Activated CD8-positive, alpha-beta memory T cell treated with anti-CD3 and anti-CD28 coated beads for 48 hours (primary cell): Measurements from ENCODE around the gene RNF151.
"Not testable (repeated sequence)": the region's sequence is repeated elsewhere in the genome, so short reads cannot be mapped to it uniquely, and the experiment has no call there.

Experiments
- DNase-seq, 3 experiments: peaks; one replicate each; pipeline ENCODE4 v3.0.0-alpha.2; 2020; ENCODE audit warnings: low read depth in 2 of 3, low spot score in 2 of 3

Gene RNF151

DNA sequence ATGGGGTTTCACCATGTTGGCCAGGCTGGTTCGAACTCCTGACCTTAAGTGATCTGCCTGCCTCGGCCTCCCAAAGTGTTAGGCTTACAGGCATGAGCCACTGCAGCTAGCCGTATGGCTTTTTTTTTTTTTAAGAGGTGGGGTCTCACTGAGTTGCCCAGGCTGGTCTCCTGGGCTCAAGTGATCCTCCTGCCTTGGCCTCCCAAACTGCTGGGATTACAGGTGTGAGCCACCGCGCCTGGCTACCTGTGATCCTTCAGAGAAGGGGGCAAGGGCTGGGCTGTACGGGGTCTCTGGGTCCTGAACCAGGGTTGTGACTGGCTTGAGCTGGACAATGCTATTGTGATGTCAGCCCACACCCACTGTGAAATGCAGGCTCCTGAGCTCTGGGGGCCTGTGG, at the start of gene RNF151:
TSS of gene RNF151 (plus strand) at position 397 of the 400 bp plus-strand sequence. CDS start 26 bp downstream, outside the sequence.
- DNase-seq: no peak

DNA sequence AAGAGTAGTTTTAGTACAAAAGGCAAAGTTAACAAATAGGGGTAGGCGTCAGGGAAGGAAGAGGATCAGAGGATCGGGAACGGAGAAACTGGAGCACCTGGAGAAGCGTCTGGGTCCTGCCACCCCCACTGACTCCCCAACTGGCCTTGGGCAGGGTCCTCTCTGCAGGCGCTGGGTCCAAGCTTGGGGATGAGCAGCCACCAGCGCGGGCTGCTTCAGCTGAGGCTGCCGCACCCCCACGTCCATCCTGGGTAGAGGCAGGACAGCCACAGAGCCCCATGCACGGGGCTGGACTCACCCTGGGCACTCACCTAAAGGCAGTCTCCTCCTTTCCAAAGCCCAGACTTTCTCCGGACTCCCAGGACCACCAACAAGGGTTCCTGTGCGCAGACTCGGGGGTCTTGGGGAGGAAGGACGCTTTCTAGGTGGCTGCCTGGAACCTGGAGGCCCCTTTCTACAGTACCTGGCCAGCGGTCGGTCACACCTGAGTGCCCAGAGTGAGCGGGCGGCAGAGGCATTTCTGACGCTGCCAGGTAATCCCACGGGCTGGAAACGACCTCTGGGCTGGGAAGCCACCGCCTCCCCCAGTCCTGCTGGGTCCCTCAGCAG, 49.5 kb upstream of the RNF151 start:
- no peak for DNase-seq

- DNase-seq: no peak
Measured at GRCh38 chr16:1917665-1918350, 48.8 kb upstream of the RNF151 start.

DNA sequence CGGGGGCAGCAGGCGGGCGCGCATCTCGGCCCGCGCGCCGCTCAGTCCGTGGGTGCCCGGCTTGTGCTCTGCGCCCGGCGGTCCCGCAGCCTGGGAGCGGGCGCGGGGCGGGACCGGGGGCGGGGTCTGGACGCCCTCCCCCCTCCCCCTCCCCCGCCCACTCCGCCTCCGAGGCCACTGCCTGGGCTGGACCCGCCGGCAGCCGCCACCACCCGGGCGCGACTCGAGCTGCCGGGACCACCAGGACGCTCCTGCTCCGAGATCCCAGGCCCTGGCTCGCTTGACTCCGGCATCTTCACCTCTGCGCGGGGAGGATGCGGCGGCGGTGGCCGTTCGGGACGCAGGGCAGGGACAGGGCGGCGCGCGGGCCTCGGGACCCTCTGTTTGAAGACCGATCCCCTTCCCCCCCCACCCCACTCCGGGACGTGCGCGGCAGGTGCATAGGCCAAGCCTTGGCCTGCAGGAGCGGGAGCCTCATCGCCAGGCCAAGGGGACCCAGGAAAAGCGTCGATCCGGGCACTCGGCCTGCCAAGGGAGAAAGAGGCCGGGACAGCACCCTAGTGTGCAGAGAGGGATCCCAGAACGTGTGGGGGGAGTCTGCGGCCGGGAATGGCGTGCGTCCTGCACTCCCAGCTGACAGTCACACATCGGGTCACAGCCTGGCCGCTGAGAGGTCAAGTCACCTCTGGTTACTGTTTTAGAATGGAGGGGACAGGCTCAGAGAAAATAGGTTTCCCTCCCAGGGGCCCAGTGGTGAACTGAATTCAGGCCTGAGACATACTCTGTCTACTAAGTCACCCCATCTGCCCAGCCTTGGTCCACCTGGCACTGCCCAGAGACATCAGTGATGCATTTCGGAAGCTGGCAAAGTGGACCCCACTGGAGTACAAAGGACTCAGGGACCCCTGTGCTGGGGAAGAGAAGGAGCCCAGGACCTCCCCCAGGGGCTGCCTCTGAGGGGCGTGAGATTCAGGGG, 48.0 kb upstream of the RNF151 start, which contains the start of gene HS3ST6:
TSS of gene HS3ST6 (minus strand) at position 65 of the 976 bp plus-strand sequence. CDS start 92 bp downstream, outside the sequence.
- DNase-seq: no peak

- DNase-seq: no peak
Measured at GRCh38 chr16:1919327-1919998, 47.2 kb upstream of the RNF151 start.

DNA sequence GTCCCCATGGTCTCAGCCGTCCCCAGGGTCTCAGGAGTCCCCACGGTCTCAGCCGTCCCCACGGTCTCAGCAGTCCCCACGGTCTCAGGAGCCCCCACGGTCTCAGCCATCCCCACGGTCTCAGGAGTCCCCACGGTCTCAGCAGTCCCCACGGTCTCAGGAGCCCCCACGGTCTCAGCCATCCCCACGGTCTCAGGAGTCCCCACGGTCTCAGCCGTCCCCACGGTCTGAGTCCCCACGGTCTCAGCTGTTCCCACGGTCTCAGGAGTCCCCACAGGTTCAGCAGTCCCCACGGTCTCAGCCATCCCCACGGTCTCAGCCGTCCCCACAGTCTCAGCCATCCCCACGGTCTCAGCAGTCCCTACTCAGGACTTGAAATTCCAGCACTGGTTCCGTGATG, 46.5 kb upstream of the RNF151 start:
- DNase-seq: not testable (repeated sequence)

- DNase-seq: no peak
Measured at GRCh38 chr16:1920727-1921171, 45.9 kb upstream of the RNF151 start.

GRCh38 chr16:1922357-1922756, 44.3 kb upstream of the RNF151 start:
- DNase-seq: no peak

GRCh38 chr16:1923299-1924034, 43.2 kb upstream of the RNF151 start:
- DNase-seq: no peak

- no peak for DNase-seq
Measured at GRCh38 chr16:1924095-1924494, 42.6 kb upstream of the RNF151 start.

DNA sequence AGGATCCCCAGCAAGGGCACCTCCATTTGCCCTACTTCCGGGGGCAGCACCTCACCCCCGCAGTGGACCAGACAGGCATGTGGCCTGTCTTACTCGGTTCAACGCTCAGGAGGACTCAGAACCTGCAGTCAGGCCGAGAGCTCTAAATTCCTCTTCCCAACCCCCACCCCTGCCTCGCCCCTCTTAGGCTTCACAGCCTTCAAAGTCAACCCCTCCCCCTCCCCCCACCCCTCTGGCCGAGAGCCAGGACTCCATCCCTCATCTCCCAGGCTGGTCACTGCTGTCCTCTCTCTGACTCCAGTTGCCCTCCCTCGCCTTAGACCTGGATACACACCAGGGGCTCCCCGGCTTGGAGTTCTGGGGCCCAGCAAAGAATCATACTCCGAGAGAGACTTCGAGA, 40.4 kb upstream of the RNF151 start:
- DNase-seq: no peak

DNA sequence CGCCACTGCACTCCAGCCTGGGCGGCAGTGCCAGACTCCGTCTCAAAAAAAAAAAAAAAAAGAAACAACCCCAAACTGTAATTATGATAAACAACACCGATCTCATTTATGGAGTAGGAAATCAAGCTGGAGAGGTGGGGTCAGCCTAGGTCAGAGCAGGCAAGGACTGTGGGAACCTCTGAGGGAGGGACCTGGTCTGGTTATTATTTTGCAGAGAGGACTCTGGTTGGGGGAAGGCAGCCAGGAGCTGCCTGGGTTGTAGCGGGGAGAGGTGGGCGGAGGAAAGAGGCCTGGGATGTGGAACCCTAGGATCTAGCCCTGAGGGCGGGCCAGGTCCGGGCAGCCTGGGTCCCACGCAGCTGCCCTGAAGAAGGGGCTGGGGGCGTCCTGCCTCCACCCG, 37.6 kb upstream of the RNF151 start:
- DNase-seq: no peak

- peak; percentile 82 to 100 (median 94) for DNase-seq
Measured at GRCh38 chr16:1929578-1930337, 36.9 kb upstream of the RNF151 start.

DNA sequence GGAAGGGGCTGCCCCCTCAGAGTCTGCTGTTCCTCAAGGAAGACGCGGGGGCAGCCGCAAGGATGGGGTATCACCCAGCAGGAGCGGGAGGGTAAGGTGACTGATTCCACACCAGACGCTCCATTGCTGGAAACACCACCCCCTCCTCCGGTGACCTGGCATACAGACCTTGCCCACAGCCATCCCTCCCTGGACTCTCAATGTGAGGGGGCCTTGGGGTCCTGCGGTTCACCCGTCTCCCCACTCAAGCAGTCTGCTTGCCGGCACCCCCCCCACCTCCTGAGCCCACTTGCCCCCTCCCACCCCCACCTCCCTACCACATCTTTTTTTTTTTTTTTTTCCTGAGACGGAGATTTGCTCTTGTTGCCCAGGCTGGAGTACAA, 36.3 kb upstream of the RNF151 start:
- DNase-seq: no peak

GRCh38 chr16:1932050-1933028, 34.3 kb upstream of the RNF151 start:
- DNase-seq: no peak

- no peak for DNase-seq
Measured at GRCh38 chr16:1933097-1933661, 33.5 kb upstream of the RNF151 start.

DNA sequence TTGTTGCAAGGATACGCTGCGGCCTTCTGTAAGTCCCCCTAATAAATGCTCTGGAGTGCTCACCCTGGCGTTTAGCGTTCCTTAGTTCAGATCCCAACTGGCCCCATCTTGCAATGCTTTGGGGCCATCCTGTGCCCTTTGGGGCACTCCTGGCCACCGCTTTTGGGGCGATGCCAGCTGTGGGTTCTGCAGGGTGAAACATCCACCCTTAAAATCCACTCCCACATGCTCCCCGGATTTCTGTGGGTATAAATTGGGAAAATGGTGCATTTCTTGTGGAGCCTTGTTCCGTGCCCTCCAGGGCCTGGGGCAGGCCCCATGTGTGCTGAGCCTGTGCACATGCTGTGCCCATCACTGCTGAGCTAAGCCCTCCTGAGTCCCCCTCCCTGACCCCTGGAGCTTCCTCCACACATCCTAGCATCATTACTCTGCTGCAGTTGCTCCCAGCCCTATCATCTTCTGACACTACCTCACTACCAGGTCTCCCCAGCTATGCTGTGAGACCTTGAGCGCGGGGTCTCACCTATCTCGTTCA, 29.6 kb upstream of the RNF151 start:
- DNase-seq: no peak

DNA sequence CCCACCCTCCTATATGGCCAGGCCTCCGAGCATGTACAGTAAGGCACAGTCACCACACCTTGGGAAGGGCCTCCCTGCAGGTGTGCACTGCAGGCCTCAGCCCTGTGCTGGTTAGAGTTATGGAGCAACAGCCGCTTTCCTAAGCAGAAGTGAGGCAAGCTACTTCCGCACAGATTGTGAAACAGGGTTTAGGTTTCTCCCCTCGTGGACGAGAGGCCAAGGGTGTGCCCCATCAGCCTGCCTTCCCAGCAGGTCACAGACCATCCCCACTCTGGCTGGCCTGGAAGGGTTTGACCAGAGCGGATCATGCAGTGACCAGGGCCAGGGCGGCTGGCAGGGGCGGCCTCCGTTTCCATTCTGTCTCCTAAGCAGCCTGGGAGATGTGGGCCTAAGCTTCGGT, 28.3 kb upstream of the RNF151 start:
- no peak for DNase-seq
